Stomach (tissue), 4 donors: Measurements from ENCODE around the gene SESTD1.
"Not testable (repeated sequence)": the region's sequence is repeated elsewhere in the genome, so short reads cannot be mapped to it uniquely, and the experiment has no call there.

Experiments
- EP300 ChIP-seq: sonication (generic); formaldehyde crosslinking; IDR thresholded peaks from one replicate; pipeline ENCODE4 v1.6.1; 2017; ENCODE audit warnings: antibody characterized with exemption
- POLR2A ChIP-seq, 4 donors: fragments of 450-650 bp; IDR thresholded peaks; one replicate each; pipeline ENCODE4 v1.6.1; 2016; ENCODE audit warnings: antibody characterized with exemption in 4 of 4, control low read depth in 2 of 4, mild to moderate bottlenecking in 1 of 4, moderate library complexity in 1 of 4
- TF ChIP-seq, protein P1 (sequence below), 7 experiments: fragments of 450-650 bp in 4 of 7; fragments of 200-600 bp in 3 of 7; sonication (generic) in 3 of 7; IDR thresholded peaks; one replicate each; pipeline ENCODE4 v1.5.1; 2016 to 2019; ENCODE audit warnings: antibody characterized with exemption in 7 of 7, control low read depth in 2 of 7, mild to moderate bottlenecking in 1 of 7

DNA sequence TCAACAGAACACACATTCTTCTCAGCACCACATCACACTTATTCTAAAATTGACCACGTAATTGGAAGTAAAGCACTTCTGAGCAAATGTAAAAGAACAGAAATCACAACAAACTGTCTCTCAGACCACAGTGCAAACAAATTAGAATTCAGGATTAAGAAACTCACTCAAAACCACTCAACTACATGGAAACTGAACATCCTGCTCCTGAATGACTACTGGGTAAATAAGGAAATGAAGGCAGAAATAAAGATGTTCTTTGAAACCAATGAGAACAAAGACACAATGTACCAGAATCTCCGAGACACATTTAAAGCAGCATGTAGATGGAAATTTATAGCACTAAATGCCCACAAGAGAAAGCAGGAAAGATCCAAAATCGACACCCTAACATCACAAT lies 50.0 kb downstream of the SESTD1 start:
- not testable (repeated sequence) for TF ChIP-seq EP300; POLR2A (IDR thresholded peaks at IDR 0.05)
- TF ChIP-seq, protein P1, sequence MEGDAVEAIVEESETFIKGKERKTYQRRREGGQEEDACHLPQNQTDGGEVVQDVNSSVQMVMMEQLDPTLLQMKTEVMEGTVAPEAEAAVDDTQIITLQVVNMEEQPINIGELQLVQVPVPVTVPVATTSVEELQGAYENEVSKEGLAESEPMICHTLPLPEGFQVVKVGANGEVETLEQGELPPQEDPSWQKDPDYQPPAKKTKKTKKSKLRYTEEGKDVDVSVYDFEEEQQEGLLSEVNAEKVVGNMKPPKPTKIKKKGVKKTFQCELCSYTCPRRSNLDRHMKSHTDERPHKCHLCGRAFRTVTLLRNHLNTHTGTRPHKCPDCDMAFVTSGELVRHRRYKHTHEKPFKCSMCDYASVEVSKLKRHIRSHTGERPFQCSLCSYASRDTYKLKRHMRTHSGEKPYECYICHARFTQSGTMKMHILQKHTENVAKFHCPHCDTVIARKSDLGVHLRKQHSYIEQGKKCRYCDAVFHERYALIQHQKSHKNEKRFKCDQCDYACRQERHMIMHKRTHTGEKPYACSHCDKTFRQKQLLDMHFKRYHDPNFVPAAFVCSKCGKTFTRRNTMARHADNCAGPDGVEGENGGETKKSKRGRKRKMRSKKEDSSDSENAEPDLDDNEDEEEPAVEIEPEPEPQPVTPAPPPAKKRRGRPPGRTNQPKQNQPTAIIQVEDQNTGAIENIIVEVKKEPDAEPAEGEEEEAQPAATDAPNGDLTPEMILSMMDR (IDR thresholded peaks at IDR 0.05): not testable (repeated sequence)
